CD4-positive, alpha-beta T cell treated with Interleukin-10 for 1 hour (primary cell): Measurements from ENCODE around the gene VAT1L.

ENCODE experiments used
- DNase-seq: peaks from one replicate; pipeline ENCODE4 v3.0.0-alpha.2; 2020

VAT1L gene

GRCh38 chr16:77788181-77789084 lies at the start of gene VAT1L:
TSS of gene VAT1L (plus strand) at chr16:77788564. CDS start at chr16:77788683, 119 bp downstream.
- no peak for DNase-seq

- DNase-seq, result no peak
These were observed 49.4 kb upstream of the VAT1L start for GRCh38 chr16:77738706-77739558.

- no peak for DNase-seq
These were observed 48.8 kb upstream of the VAT1L start for GRCh38 chr16:77739559-77739892.

- DNase-seq, result no peak
These were observed 44.2 kb upstream of the VAT1L start for GRCh38 chr16:77744141-77744540.

- no peak for DNase-seq
These were observed 42.4 kb upstream of the VAT1L start for GRCh38 chr16:77745972-77746371.

GRCh38 chr16:77748421-77749005 lies 39.9 kb upstream of the VAT1L start:
- no peak for DNase-seq

GRCh38 chr16:77749415-77749814 lies 38.9 kb upstream of the VAT1L start:
- no peak for DNase-seq

- no peak for DNase-seq
These were observed 30.3 kb upstream of the VAT1L start for GRCh38 chr16:77758046-77758445.

GRCh38 chr16:77758508-77758907 lies 29.9 kb upstream of the VAT1L start:
- no peak for DNase-seq

- DNase-seq, result no peak
These were observed 29.2 kb upstream of the VAT1L start for GRCh38 chr16:77759201-77759600.

- DNase-seq, result no peak
These were observed 28.5 kb upstream of the VAT1L start for GRCh38 chr16:77759821-77760220.

GRCh38 chr16:77760800-77761199 lies 27.6 kb upstream of the VAT1L start:
- no peak for DNase-seq

- DNase-seq, result no peak
These were observed 27.2 kb upstream of the VAT1L start for GRCh38 chr16:77761204-77761603.

- DNase-seq, result no peak
These were observed 26.1 kb upstream of the VAT1L start for GRCh38 chr16:77762262-77762661.

- no peak for DNase-seq
These were observed 24.4 kb upstream of the VAT1L start for GRCh38 chr16:77763994-77764393.

GRCh38 chr16:77767211-77767610 lies 21.2 kb upstream of the VAT1L start:
- DNase-seq, result no peak

GRCh38 chr16:77767826-77768225 lies 20.5 kb upstream of the VAT1L start:
- DNase-seq, result no peak

GRCh38 chr16:77775911-77776909 lies 12.2 kb upstream of the VAT1L start:
- no peak for DNase-seq

- DNase-seq, result no peak
These were observed 10.6 kb upstream of the VAT1L start for GRCh38 chr16:77777745-77778144.

GRCh38 chr16:77780378-77780837 lies 8.0 kb upstream of the VAT1L start:
- DNase-seq, result no peak

GRCh38 chr16:77781091-77781490 lies 7.3 kb upstream of the VAT1L start:
- DNase-seq, result no peak

GRCh38 chr16:77782694-77783093 lies 5.7 kb upstream of the VAT1L start:
- DNase-seq, result no peak
